Measurements from ENCODE around the gene DSCAML1. TPM values are rescaled to one million over a fixed set of nuclear protein-coding genes. Genes with fewer than 3 reads are reported as not detected.
"Not testable (repeated sequence)": the region's sequence is repeated elsewhere in the genome, so short reads cannot be mapped to it uniquely, and the experiment has no call there.

The DSCAML1 gene
- total RNA-seq, 1 donor from 2014 or later, result not detected

DNA sequence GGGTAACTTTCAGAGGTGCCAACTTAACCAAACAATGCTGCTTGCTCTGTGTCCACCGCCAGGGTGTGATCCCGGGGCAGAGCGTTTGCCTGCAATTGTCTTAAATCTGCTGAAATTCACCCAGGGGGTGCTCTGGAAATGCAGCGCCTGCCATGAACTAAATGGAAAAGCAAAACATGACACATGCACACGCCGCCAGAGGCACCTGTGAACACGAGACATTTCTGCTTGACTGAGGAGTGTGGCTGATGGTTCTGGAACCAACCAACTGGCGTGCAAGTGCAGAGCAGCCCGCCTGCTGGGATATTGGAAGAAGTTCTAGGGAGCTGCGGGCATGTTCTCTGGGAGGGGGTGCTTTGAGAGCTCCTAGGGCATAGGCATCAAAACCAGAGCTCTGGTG, 30.4 kb downstream of the DSCAML1 start:
- Mint-ChIP-seq H3K36me3 (ENCODE audit: unreplicated experiment) (no peaks in the 10 kb centered on the region), H3K27me3 (ENCODE audit: unreplicated experiment) (peaks cover 9% of the 10 kb centered on the region), H3K4me1 (ENCODE audit: unreplicated experiment) (no peaks in the 10 kb centered on the region), H3K4me3 (ENCODE audit: unreplicated experiment) (no peak overlapping the region), H3K9me3 (ENCODE audit: unreplicated experiment) (no peaks in the 10 kb centered on the region), H3K27ac (ENCODE audit: unreplicated experiment) (no peak overlapping the region)
- TF ChIP-seq, protein P1, sequence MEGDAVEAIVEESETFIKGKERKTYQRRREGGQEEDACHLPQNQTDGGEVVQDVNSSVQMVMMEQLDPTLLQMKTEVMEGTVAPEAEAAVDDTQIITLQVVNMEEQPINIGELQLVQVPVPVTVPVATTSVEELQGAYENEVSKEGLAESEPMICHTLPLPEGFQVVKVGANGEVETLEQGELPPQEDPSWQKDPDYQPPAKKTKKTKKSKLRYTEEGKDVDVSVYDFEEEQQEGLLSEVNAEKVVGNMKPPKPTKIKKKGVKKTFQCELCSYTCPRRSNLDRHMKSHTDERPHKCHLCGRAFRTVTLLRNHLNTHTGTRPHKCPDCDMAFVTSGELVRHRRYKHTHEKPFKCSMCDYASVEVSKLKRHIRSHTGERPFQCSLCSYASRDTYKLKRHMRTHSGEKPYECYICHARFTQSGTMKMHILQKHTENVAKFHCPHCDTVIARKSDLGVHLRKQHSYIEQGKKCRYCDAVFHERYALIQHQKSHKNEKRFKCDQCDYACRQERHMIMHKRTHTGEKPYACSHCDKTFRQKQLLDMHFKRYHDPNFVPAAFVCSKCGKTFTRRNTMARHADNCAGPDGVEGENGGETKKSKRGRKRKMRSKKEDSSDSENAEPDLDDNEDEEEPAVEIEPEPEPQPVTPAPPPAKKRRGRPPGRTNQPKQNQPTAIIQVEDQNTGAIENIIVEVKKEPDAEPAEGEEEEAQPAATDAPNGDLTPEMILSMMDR (IDR thresholded peaks at IDR 0.05), result no peak
- no peak for DNase-seq (ENCODE audit: extremely low spot score, unreplicated experiment)

DNA sequence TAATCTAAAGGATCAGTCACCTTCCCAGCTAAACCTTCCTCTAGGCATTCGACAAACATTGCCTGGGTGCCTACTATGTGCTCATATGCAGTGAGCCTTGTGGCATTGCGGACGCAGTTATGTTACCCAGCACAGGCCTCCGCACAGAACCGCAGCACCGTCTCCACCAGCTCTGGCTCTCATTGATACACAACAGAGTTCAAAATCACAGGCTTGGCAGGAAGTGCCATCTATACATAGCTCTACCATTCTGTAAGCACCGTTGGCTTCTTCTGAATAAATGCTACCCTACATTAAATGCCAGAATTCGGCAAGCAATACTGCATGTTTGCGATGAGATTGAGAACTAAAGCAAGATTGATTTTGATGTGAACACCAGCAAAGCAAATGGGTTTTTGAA, 31.0 kb downstream of the DSCAML1 start:
- Mint-ChIP-seq H3K9me3 (ENCODE audit: unreplicated experiment) (no peaks in the 10 kb centered on the region), H3K27ac (ENCODE audit: unreplicated experiment) (no peak overlapping the region), H3K4me1 (ENCODE audit: unreplicated experiment) (no peaks in the 10 kb centered on the region), H3K4me3 (ENCODE audit: unreplicated experiment) (no peak overlapping the region), H3K36me3 (ENCODE audit: unreplicated experiment) (no peaks in the 10 kb centered on the region), H3K27me3 (ENCODE audit: unreplicated experiment) (peaks cover 9% of the 10 kb centered on the region)
- no peak for DNase-seq (ENCODE audit: extremely low spot score, unreplicated experiment)
- TF ChIP-seq, protein P1 (IDR thresholded peaks at IDR 0.05), result no peak

GRCh38 chr11:117765068-117765467, 31.9 kb downstream of the DSCAML1 start:
- Mint-ChIP-seq H3K27ac (ENCODE audit: unreplicated experiment) (no peak overlapping the region), H3K4me1 (ENCODE audit: unreplicated experiment) (no peaks in the 10 kb centered on the region), H3K4me3 (ENCODE audit: unreplicated experiment) (no peak overlapping the region), H3K36me3 (ENCODE audit: unreplicated experiment) (no peaks in the 10 kb centered on the region), H3K27me3 (ENCODE audit: unreplicated experiment) (peaks cover 9% of the 10 kb centered on the region), H3K9me3 (ENCODE audit: unreplicated experiment) (no peaks in the 10 kb centered on the region)
- TF ChIP-seq, protein P1 (IDR thresholded peaks at IDR 0.05), result no peak
- no peak for DNase-seq (ENCODE audit: extremely low spot score, unreplicated experiment)

GRCh38 chr11:117763465-117763864, 33.6 kb downstream of the DSCAML1 start:
- not testable (repeated sequence) for H3K27ac Mint-ChIP-seq (ENCODE audit: unreplicated experiment); DNase-seq (ENCODE audit: extremely low spot score, unreplicated experiment); H3K4me1 Mint-ChIP-seq (ENCODE audit: unreplicated experiment); H3K36me3 Mint-ChIP-seq (ENCODE audit: unreplicated experiment); H3K4me3 Mint-ChIP-seq (ENCODE audit: unreplicated experiment); H3K9me3 Mint-ChIP-seq (ENCODE audit: unreplicated experiment)
- H3K27me3 Mint-ChIP-seq (ENCODE audit: unreplicated experiment), result peaks cover 16% of the 10 kb centered on the region

DNA sequence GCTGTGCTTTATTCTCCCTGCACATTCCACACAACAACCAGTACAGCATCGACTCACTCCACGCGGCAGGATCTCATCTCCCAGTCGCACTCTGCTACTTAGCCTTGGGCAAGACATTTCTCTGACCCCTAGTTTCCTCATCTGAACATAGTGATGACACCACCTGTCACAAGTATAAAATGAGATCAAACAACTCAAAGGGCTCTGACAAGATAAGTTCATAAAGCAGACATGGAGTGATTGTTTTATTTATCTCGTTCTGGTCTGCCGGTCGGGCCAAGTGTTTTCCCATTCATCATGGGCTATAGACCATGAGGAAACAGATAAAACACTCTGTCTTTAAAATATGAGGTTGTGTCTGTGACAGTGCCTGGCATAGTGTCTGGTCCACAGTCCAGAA, 35.0 kb downstream of the DSCAML1 start:
- Mint-ChIP-seq H3K27ac (ENCODE audit: unreplicated experiment) (no peak overlapping the region), H3K4me1 (ENCODE audit: unreplicated experiment) (no peaks in the 10 kb centered on the region), H3K36me3 (ENCODE audit: unreplicated experiment) (no peaks in the 10 kb centered on the region), H3K27me3 (ENCODE audit: unreplicated experiment) (peaks cover 16% of the 10 kb centered on the region), H3K9me3 (ENCODE audit: unreplicated experiment) (no peaks in the 10 kb centered on the region), H3K4me3 (ENCODE audit: unreplicated experiment) (no peak overlapping the region)
- DNase-seq (ENCODE audit: extremely low spot score, unreplicated experiment), result no peak
- TF ChIP-seq, protein P1 (IDR thresholded peaks at IDR 0.05), result no peak

- H3K27ac Mint-ChIP-seq (ENCODE audit: unreplicated experiment), result no peak overlapping the region
- no peak overlapping the region for H3K4me3 Mint-ChIP-seq (ENCODE audit: unreplicated experiment)
- TF ChIP-seq, protein P1 (IDR thresholded peaks at IDR 0.05), result no peak
- H3K9me3 Mint-ChIP-seq (ENCODE audit: unreplicated experiment), result no peaks in the 10 kb centered on the region
- no peaks in the 10 kb centered on the region for H3K36me3 Mint-ChIP-seq (ENCODE audit: unreplicated experiment)
- DNase-seq (ENCODE audit: extremely low spot score, unreplicated experiment), result no peak
- peaks cover 35% of the 10 kb centered on the region for H3K27me3 Mint-ChIP-seq (ENCODE audit: unreplicated experiment)
- no peaks in the 10 kb centered on the region for H3K4me1 Mint-ChIP-seq (ENCODE audit: unreplicated experiment)
Observed at GRCh38 chr11:117759305-117759704, 37.7 kb downstream of the DSCAML1 start.
